K562 (cell line): ENCODE data around the gene DUS3L. TPM values are rescaled to one million over a fixed set of nuclear protein-coding genes. Genes with fewer than 3 reads are reported as not detected.

Source experiments
- CHD7 ChIP-seq: fragments of 200-600 bp; sonication (generic); IDR thresholded peaks from one replicate; pipeline ENCODE4 v1.6.1; 2012; ENCODE audit warnings: mild to moderate bottlenecking, low read depth, low read length, inconsistent platforms
- CREB3L1 ChIP-seq: fragments of 450-650 bp; IDR thresholded peaks from 2 replicates; pipeline ENCODE4 v1.6.1; 2014; ENCODE audit warnings: low read depth, mild to moderate bottlenecking, moderate library complexity, borderline replicate concordance
- FOS ChIP-seq: IDR thresholded peaks from 3 replicates; pipeline ENCODE4 v1.6.1; 2011; ENCODE audit not compliant: insufficient read length; ENCODE audit errors: extremely low read depth
- FOXP4 ChIP-seq: sonication (generic); formaldehyde crosslinking; IDR thresholded peaks from 2 replicates; pipeline ENCODE4 v1.8.0; 2022; ENCODE audit warnings: mild to moderate bottlenecking, missing genetic modification reagents, borderline replicate concordance
- PKNOX1 ChIP-seq: fragments of 450-650 bp; IDR thresholded peaks from 2 replicates; pipeline ENCODE4 v1.6.1; 2016
- ZBTB9 ChIP-seq: fragments of 450-650 bp; formaldehyde crosslinking; IDR thresholded peaks from 2 replicates; pipeline ENCODE4 v1.4.0; 2020; ENCODE audit warnings: mild to moderate bottlenecking, moderate library complexity
- ZFP36 ChIP-seq: fragments of 150-350 bp; IDR thresholded peaks from 2 replicates; pipeline ENCODE4 v1.6.1; 2018; ENCODE audit warnings: low read length, low read depth; ENCODE audit not compliant: partially characterized antibody
- polyA plus RNA-seq, 8 experiments: library from polyadenylated mRNA; depleted of rRNA in 4 of 8; stranded (reverse) in 5 of 8; unstranded in 3 of 8; fragments of >200 nt; fragmentation: Nextera tagmentation in 2 of 8; fragmentation: Illumina TruSeq in 1 of 8; extraction: Ambion mirVana in 2 of 8; extraction: Trizol in 1 of 8; gene quantifications; 2 replicates each; pipeline versions ENCODE4 v1.2.1 to v1.2.3, GENCODE V29; 2011 to 2014; ENCODE audit warnings: inconsistent platforms in 1 of 8, missing spikeins in 1 of 8
- total RNA-seq, 7 experiments: library from RNA; depleted of rRNA in 6 of 7; stranded (reverse); fragments of >200 nt in 6 of 7; fragmentation: Illumina TruSeq in 2 of 7; extraction: Trizol in 2 of 7; gene quantifications; 2 replicates each; pipeline versions ENCODE4 v1.2.1 to v1.2.3, GENCODE V29; 2011 to 2021; ENCODE audit warnings: low replicate concordance in 1 of 7

Gene DUS3L
- total and polyA plus RNA-seq, 9 of the 15 experiments (the other 6 are each of a cell fraction or from before 2014, with no cell fraction given), result 1.7 to 102 (median 77.5) TPM

- TF ChIP-seq CHD7 (no peak), PKNOX1 (peak; percentile 17; the same call in 1 of the 2 replicates), FOXP4 (0 out of 2 replicates have a peak, but pooled peaks have one; percentile 32), FOS (no peak), ZFP36 (peak; percentile 30), CREB3L1 (peak; percentile 36; the same call in 1 of the 2 replicates), ZBTB9 (CRISPR knock-in tag) (no peak)
Observed at GRCh38 chr19:5805462-5806132, 14.6 kb upstream of the DUS3L start (continued).
